ENCODE results near the gene GLI3. TPM values are rescaled to one million over a fixed set of nuclear protein-coding genes. Genes with fewer than 3 reads are reported as not detected.

The GLI3 gene
- total RNA-seq, 1 donor from 2014 or later, result 57.0 TPM

- Mint-ChIP-seq H3K27me3 (ENCODE audit: unreplicated experiment) (no peaks in the 10 kb centered on the region), H3K36me3 (ENCODE audit: unreplicated experiment) (peaks cover 3% of the 10 kb centered on the region), H3K9me3 (ENCODE audit: unreplicated experiment) (no peaks in the 10 kb centered on the region), H3K4me1 (ENCODE audit: unreplicated experiment) (peaks cover 28% of the 10 kb centered on the region), H3K4me3 (ENCODE audit: unreplicated experiment) (no peak overlapping the region), H3K27ac (ENCODE audit: unreplicated experiment) (no peak overlapping the region)
- TF ChIP-seq, protein P1, sequence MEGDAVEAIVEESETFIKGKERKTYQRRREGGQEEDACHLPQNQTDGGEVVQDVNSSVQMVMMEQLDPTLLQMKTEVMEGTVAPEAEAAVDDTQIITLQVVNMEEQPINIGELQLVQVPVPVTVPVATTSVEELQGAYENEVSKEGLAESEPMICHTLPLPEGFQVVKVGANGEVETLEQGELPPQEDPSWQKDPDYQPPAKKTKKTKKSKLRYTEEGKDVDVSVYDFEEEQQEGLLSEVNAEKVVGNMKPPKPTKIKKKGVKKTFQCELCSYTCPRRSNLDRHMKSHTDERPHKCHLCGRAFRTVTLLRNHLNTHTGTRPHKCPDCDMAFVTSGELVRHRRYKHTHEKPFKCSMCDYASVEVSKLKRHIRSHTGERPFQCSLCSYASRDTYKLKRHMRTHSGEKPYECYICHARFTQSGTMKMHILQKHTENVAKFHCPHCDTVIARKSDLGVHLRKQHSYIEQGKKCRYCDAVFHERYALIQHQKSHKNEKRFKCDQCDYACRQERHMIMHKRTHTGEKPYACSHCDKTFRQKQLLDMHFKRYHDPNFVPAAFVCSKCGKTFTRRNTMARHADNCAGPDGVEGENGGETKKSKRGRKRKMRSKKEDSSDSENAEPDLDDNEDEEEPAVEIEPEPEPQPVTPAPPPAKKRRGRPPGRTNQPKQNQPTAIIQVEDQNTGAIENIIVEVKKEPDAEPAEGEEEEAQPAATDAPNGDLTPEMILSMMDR (IDR thresholded peaks at IDR 0.05), result no peak
- DNase-seq (ENCODE audit: extremely low spot score, unreplicated experiment), result no peak
These were observed 84.4 kb downstream of the GLI3 start for GRCh38 chr7:42152329-42153205.

DNA sequence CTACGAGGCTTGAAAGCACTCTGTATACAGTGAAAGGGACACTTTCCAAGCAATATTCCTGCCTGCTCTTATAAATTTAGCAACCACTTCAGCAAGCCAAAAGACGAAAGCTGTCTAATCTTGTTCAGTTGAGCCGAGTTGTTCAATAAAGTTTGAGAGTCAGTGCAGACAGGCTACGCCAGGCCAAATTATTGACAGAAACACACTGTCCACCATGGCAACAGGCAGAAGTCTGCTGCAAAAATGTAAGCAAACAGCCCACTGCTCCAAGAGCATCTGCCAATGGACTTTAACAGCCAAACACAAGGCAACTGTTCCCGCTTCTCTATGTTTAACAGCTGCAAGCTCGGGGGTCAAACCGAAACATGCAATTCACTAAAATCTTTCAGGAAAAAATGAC, 85.7 kb downstream of the GLI3 start:
- DNase-seq (ENCODE audit: extremely low spot score, unreplicated experiment), result no peak
- no peak overlapping the region for H3K27ac Mint-ChIP-seq (ENCODE audit: unreplicated experiment)
- TF ChIP-seq, protein P1 (IDR thresholded peaks at IDR 0.05), result no peak
- no peaks in the 10 kb centered on the region for H3K9me3 Mint-ChIP-seq (ENCODE audit: unreplicated experiment)
- H3K4me1 Mint-ChIP-seq (ENCODE audit: unreplicated experiment), result peaks cover 26% of the 10 kb centered on the region
- H3K4me3 Mint-ChIP-seq (ENCODE audit: unreplicated experiment), result no peak overlapping the region
- peaks cover 13% of the 10 kb centered on the region for H3K36me3 Mint-ChIP-seq (ENCODE audit: unreplicated experiment)
- no peaks in the 10 kb centered on the region for H3K27me3 Mint-ChIP-seq (ENCODE audit: unreplicated experiment)

DNA sequence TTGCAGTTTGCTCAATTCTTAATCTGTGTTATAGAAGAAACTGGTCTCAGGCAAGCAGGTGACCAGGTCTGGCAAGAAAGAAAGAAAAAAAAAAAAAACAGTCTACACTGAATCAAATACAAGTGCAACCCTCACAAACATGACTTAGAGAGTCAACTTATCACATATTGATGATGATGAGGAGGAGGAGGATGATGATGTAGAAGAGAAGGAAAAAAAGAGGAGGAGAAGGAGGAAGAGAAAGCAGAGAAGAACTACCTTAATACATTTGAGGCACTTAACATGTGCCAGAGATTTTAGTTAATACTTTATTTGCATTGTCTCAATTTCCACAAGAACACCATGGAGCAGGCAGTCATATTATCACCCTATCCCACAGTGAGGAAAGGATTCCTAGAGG, 91.5 kb downstream of the GLI3 start:
- DNase-seq (ENCODE audit: extremely low spot score, unreplicated experiment), result no peak
- TF ChIP-seq, protein P1 (IDR thresholded peaks at IDR 0.05), result no peak
- H3K4me3 Mint-ChIP-seq (ENCODE audit: unreplicated experiment), result no peak overlapping the region
- peaks cover 20% of the 10 kb centered on the region for H3K36me3 Mint-ChIP-seq (ENCODE audit: unreplicated experiment)
- H3K27ac Mint-ChIP-seq (ENCODE audit: unreplicated experiment), result peak overlapping the region; percentile 70
- H3K4me1 Mint-ChIP-seq (ENCODE audit: unreplicated experiment), result peaks cover 39% of the 10 kb centered on the region
- no peaks in the 10 kb centered on the region for H3K9me3 Mint-ChIP-seq (ENCODE audit: unreplicated experiment)
- no peaks in the 10 kb centered on the region for H3K27me3 Mint-ChIP-seq (ENCODE audit: unreplicated experiment)

DNA sequence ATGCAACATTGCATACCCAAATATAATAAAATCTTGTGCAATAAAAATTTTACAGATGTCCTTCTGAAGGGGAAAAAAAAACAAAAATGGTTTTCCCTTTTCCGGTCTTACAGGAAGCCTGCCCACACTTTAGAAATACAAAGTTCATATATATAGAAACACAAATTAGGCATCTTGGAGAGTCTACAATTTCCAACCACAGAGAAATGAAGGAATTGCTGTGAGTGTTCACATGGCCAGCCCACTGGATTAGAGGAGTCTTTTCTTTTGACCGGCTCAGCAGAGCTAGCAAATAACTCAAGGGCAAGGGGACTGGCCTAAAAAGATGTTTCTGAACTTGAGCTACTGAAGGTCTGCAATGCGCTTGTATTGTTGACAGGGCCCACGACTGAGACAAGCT, 92.4 kb downstream of the GLI3 start:
- peaks cover 26% of the 10 kb centered on the region for H3K36me3 Mint-ChIP-seq (ENCODE audit: unreplicated experiment)
- no peaks in the 10 kb centered on the region for H3K9me3 Mint-ChIP-seq (ENCODE audit: unreplicated experiment)
- TF ChIP-seq, protein P1 (IDR thresholded peaks at IDR 0.05), result no peak
- DNase-seq (ENCODE audit: extremely low spot score, unreplicated experiment), result no peak
- H3K27me3 Mint-ChIP-seq (ENCODE audit: unreplicated experiment), result no peaks in the 10 kb centered on the region
- H3K27ac Mint-ChIP-seq (ENCODE audit: unreplicated experiment), result peak overlapping the region; percentile 82
- H3K4me1 Mint-ChIP-seq (ENCODE audit: unreplicated experiment), result peaks cover 39% of the 10 kb centered on the region
- H3K4me3 Mint-ChIP-seq (ENCODE audit: unreplicated experiment), result no peak overlapping the region

- Mint-ChIP-seq H3K9me3 (ENCODE audit: unreplicated experiment) (no peaks in the 10 kb centered on the region), H3K4me3 (ENCODE audit: unreplicated experiment) (peak overlapping the region; percentile 14), H3K4me1 (ENCODE audit: unreplicated experiment) (peaks cover 40% of the 10 kb centered on the region), H3K27me3 (ENCODE audit: unreplicated experiment) (no peaks in the 10 kb centered on the region), H3K36me3 (ENCODE audit: unreplicated experiment) (peaks cover 26% of the 10 kb centered on the region), H3K27ac (ENCODE audit: unreplicated experiment) (peak overlapping the region; percentile 82)
- DNase-seq (ENCODE audit: extremely low spot score, unreplicated experiment), result no peak
- TF ChIP-seq, protein P1 (IDR thresholded peaks at IDR 0.05), result peak; percentile 28
These were observed 93.1 kb downstream of the GLI3 start for GRCh38 chr7:42143711-42144600.
